Measurements from ENCODE around the gene MNT. TPM values are rescaled to one million over a fixed set of nuclear protein-coding genes. Genes with fewer than 3 reads are reported as not detected.

MNT gene
- total and polyA plus RNA-seq, 9 of the 15 experiments (the other 6 are each of a cell fraction or from before 2014, with no cell fraction given) = 0.18 to 23.8 (median 5.3) TPM

GRCh38 chr17:2438823-2439222, 38.0 kb upstream of the MNT start:
- POLR2A ChIA-PET = no interaction called here
- Histone ChIP-seq H3K27ac (ENCODE audit: extremely low read depth, low read depth, low read length) (no peak overlapping the region), H3K36me3 (ENCODE audit: control insufficient read depth, insufficient read depth, low read length) (peaks cover 61% of the 10 kb centered on the region), H3K4me2 (ENCODE audit: insufficient read depth, low read length) (no peak overlapping the region), H3K4me1 (replicated peaks in 1 of 2; ENCODE audit: control insufficient read depth in 2 of 2, insufficient read depth in 2 of 2, low read length in 2 of 2) (peaks cover 0 to 5% of the 10 kb centered on the region in 2 experiments; a peak in 2 of 5 replicates), H3K9ac (ENCODE audit: insufficient read depth in 1 of 2, low read depth in 2 of 2, low read length in 2 of 2) (no peak overlapping the region), H3K4me3 (no peak overlapping the region), H3K9me3 (replicated peaks; ENCODE audit: control insufficient read depth, insufficient read depth, low read depth, low read length) (no peaks in the 10 kb centered on the region), H3K9me1 (ENCODE audit: control insufficient read depth, insufficient read depth, low read length) (no peaks in the 10 kb centered on the region), H2AFZ (ENCODE audit: low read depth, low read length) (no peak overlapping the region), H4K20me1 (replicated peaks; ENCODE audit: control insufficient read depth, insufficient read depth, low read length) (no peaks in the 10 kb centered on the region), H3K27me3 (ENCODE audit: control insufficient read depth in 2 of 2, insufficient read depth in 2 of 2, low read length in 2 of 2) (no peaks in the 10 kb centered on the region), H3K79me2 (ENCODE audit: control insufficient read depth, insufficient read depth, low read length) (no peaks in the 10 kb centered on the region)
- FAIRE-seq (no peak), ATAC-seq (no peak), DNase-seq (ENCODE audit: extremely low read depth in 1 of 4, low spot score in 3 of 4) (no peak)
- in situ Hi-C loops (cut with MboI) = no loop called here
- TF ChIP-seq BHLHE40 (IDR thresholded peaks at IDR 0.05; ENCODE audit: low read length) = no peak
- TF ChIP-seq ARHGAP35 (IDR thresholded peaks at IDR 0.05; ENCODE audit: partially characterized antibody) = no peak
- TF ChIP-seq SAFB (IDR thresholded peaks at IDR 0.05; ENCODE audit: borderline replicate concordance, low read depth, low read length) = no peak
- no peak for TF ChIP-seq DACH1 (IDR thresholded peaks at IDR 0.05; ENCODE audit: partially characterized antibody)
- TF ChIP-seq POLR2AphosphoS2 (IDR thresholded peaks at IDR 0.05; ENCODE audit: low read length) = no peak
- no peak for TF ChIP-seq ZNF655 (CRISPR knock-in tag; IDR thresholded peaks at IDR 0.05)
- TF ChIP-seq SUPT5H (IDR thresholded peaks at IDR 0.05) = no peak
- TF ChIP-seq JUN (IDR thresholded peaks at IDR 0.05; ENCODE audit: borderline replicate concordance, low read depth, low read length) = no peak
- TF ChIP-seq JUN (CRISPR knock-in tag; IDR thresholded peaks at IDR 0.05; ENCODE audit: borderline replicate concordance) = no peak
- TF ChIP-seq ZBED1 (IDR thresholded peaks at IDR 0.05) = no peak
- intact Hi-C loops (cut with micrococcal nuclease) = no loop called here
- no TSS peak for BruUV-seq (replicated peaks)
- WGBS (ENCODE audit: insufficient coverage, low coverage, missing lambda C conversion rate) = 93% methylated on average over 5 of the region's 6 CpGs
- CTCF ChIA-PET (ENCODE audit: low intra/inter-chr PET ratio) = no interaction called here

Data from K562 (cell line).